Breast epithelium (tissue), 4 donors: Measurements from ENCODE around the gene DPEP3. TPM values are rescaled to one million over a fixed set of nuclear protein-coding genes. Genes with fewer than 3 reads are reported as not detected.
A peak's percentile ranks its signal among the peaks of the same experiment; 100 is the strongest.

Experiments used
- DNase-seq, 2 donors: peaks; one replicate each; pipeline ENCODE4 v3.0.0-alpha.2; 2019; ENCODE audit warnings: low spot score in 2 of 2
- H3K27ac ChIP-seq, 2 donors: fragments of 200-600 bp; sonication (generic) in 1 of 2; one replicate each; pipeline ENCODE4 v1.5.1; 2016 to 2019; ENCODE audit warnings: mild to moderate bottlenecking in 1 of 2
- H3K27me3 ChIP-seq, 2 donors: fragments of 200-600 bp; sonication (generic) in 1 of 2; one replicate each; pipeline versions ENCODE4 v1.5.1 to v1.6.0; 2017 to 2019; ENCODE audit warnings: control low read depth in 1 of 2, mild to moderate bottlenecking in 1 of 2
- H3K36me3 ChIP-seq: fragments of 200-600 bp; one replicate; pipeline ENCODE4 v1.5.1; 2019
- H3K4me1 ChIP-seq, 2 donors: fragments of 200-600 bp; sonication (generic); one replicate each; pipeline ENCODE4 v1.5.1; 2016 to 2019; ENCODE audit warnings: control low read depth in 1 of 2
- H3K4me3 ChIP-seq, 3 donors: fragments of 200-600 bp; sonication (generic); 1 replicate in 2 of 3; 2 replicates in 1 of 3; pipeline ENCODE4 v1.5.1; 2016 to 2019; ENCODE audit warnings: mild to moderate bottlenecking in 3 of 3, moderate library complexity in 2 of 3
- H3K9me3 ChIP-seq, 2 donors: fragments of 200-600 bp; sonication (generic) in 1 of 2; one replicate each; pipeline ENCODE4 v1.5.1; 2016 to 2019; ENCODE audit warnings: control low read depth in 1 of 2
- POLR2A ChIP-seq: fragments of 450-650 bp; IDR thresholded peaks from one replicate; pipeline ENCODE4 v1.6.1; 2016; ENCODE audit warnings: antibody characterized with exemption, mild to moderate bottlenecking, moderate library complexity
- POLR2AphosphoS5 ChIP-seq, 3 donors: sonication (generic); formaldehyde crosslinking; IDR thresholded peaks; one replicate each; pipeline ENCODE4 v1.6.1; 2017; ENCODE audit warnings: antibody characterized with exemption in 3 of 3
- intact Hi-C: fragments of 100-400 bp; cut with DNase I; formaldehyde crosslinking; loops from one replicate; pipeline ENCODE4 v1.15.1; 2023; ENCODE audit warnings: low total_unique reads
- total RNA-seq, 3 donors: library from RNA; depleted of rRNA; stranded (reverse); fragments of >200 nt; gene quantifications; one replicate each; pipeline ENCODE4 v1.1.0, GENCODE V29; 2016
- TF ChIP-seq, protein P1 (sequence below), 3 donors: fragments of 450-650 bp; IDR thresholded peaks; one replicate each; pipeline ENCODE4 v1.5.1; 2016 to 2017; ENCODE audit warnings: antibody characterized with exemption in 3 of 3, mild to moderate bottlenecking in 3 of 3, moderate library complexity in 3 of 3

DPEP3 gene
- total RNA-seq, 3 donors from 2014 or later, result 0.29 TPM; not detected in 2

DNA sequence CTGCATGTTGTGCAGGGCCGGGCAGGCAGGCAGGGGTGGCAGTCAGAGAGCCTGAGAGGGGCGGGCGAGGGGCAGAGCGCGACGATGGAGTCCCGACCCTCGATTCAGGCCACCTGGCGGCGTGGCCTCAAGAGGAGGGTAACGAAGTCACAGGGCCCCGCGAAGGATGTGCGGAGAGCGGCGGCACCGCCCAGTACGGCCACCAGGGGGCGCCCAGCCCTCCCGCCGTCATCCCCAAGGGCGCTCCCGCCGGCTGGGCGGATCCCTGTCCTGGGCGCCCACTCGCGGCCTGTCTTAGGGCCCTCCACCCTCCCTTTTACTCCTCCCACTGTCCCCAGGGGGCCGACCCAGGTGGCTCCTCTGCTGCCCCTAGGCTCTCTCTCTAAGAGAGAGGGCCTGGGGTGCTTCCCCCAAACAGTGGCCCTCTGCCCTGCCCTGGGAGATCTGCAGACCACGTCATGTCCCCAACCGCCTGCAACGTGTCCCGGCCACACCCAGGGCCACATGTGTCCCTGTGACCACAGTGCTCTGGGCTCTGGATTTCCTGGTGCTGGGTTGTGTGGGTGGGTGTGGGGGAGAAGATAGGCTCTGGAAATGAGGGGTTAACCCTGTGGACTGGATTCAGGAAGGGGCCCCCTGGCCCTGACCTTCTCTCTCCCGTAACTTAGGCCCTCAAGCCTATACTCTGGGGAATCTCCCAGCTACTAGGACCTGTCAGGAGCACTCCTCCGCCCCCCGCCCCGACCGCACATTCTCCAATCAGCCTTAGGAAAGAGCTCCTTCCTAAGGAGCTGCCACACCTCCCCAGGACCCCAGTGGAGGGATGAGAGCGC lies 13.1 kb upstream of the DPEP3 start:
- peak overlapping the region in 1 of 2 donors; percentile 32 for H3K27ac ChIP-seq
- H3K36me3 ChIP-seq, result no peaks in the 10 kb centered on the region
- intact Hi-C loops, result no loop called here
- no peaks in the 10 kb centered on the region for H3K9me3 ChIP-seq
- H3K4me1 ChIP-seq, result no peaks in the 10 kb centered on the region
- H3K4me3 ChIP-seq, result peak overlapping the region; percentile 28 to 59 (median 41)
- TF ChIP-seq, protein P1, sequence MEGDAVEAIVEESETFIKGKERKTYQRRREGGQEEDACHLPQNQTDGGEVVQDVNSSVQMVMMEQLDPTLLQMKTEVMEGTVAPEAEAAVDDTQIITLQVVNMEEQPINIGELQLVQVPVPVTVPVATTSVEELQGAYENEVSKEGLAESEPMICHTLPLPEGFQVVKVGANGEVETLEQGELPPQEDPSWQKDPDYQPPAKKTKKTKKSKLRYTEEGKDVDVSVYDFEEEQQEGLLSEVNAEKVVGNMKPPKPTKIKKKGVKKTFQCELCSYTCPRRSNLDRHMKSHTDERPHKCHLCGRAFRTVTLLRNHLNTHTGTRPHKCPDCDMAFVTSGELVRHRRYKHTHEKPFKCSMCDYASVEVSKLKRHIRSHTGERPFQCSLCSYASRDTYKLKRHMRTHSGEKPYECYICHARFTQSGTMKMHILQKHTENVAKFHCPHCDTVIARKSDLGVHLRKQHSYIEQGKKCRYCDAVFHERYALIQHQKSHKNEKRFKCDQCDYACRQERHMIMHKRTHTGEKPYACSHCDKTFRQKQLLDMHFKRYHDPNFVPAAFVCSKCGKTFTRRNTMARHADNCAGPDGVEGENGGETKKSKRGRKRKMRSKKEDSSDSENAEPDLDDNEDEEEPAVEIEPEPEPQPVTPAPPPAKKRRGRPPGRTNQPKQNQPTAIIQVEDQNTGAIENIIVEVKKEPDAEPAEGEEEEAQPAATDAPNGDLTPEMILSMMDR (IDR thresholded peaks at IDR 0.05), result peak; percentile 89 to 95 (median 92)
- TF ChIP-seq POLR2A, result no peak
- TF ChIP-seq POLR2AphosphoS5 (IDR thresholded peaks at IDR 0.05), result peak in 2 of 3 donors; percentile 20 to 38
- no peaks in the 10 kb centered on the region for H3K27me3 ChIP-seq
- peak; percentile 28 to 68 for DNase-seq

DNA sequence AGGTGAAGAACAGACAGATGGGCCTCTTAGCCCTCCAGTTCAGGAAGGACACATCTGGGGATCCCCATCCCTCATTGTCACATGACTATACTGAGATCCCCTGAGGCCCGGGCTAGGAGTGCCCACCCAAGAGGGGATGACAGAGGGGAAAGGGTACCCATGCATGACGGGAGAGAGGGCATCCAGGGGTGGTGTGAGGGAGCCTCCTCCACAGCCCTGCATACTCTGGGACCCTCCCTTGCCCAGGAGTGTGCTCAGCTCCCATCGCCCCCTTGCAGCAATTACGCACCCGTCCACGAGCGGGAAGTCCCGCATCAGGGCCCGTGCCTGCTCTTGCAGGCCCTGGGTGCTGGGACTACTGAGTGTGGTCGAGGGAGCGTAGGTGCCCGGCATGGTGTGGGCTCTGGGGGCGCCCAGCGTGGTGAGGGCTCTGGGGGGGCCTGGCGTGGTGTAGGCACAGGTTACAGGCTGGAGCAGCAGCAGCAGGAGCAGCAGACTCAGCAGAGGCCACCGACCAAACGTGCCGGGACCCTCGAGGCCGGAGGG lies 12.4 kb upstream of the DPEP3 start:
- H3K27ac ChIP-seq, result peak overlapping the region in 1 of 2 donors; percentile 32
- intact Hi-C loops, result no loop called here
- H3K9me3 ChIP-seq, result no peaks in the 10 kb centered on the region
- H3K4me3 ChIP-seq, result peak overlapping the region in 2 of 3 donors; percentile 41 to 59
- TF ChIP-seq, protein P1 (IDR thresholded peaks at IDR 0.05), result no peak
- TF ChIP-seq POLR2AphosphoS5 (IDR thresholded peaks at IDR 0.05), result no peak
- TF ChIP-seq POLR2A, result no peak
- DNase-seq, result no peak
- H3K27me3 ChIP-seq, result no peaks in the 10 kb centered on the region
- H3K4me1 ChIP-seq, result no peaks in the 10 kb centered on the region
- no peaks in the 10 kb centered on the region for H3K36me3 ChIP-seq

DNA sequence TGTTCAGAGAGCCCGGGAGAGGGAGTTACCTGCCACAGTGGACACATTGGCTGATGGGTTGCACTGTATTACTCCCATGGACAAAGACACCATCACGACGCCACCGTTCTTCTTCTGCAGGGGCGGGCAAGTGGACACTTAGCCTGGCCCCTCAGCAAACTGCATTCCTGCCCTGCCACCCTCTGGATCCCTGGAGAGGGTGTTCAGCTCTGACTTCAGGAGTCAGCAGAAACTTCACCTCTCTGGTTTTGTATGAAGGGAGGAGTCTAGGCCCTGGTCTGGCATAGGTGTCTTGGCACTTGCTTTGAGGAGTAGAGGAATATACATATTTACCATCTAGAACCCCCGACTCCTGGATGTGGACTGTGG lies 9.7 kb upstream of the DPEP3 start:
- no peak overlapping the region for H3K27ac ChIP-seq
- no peaks in the 10 kb centered on the region for H3K27me3 ChIP-seq
- no peaks in the 10 kb centered on the region for H3K9me3 ChIP-seq
- intact Hi-C loops, result no loop called here
- H3K4me3 ChIP-seq, result no peak overlapping the region
- TF ChIP-seq, protein P1 (IDR thresholded peaks at IDR 0.05), result no peak
- no peak for TF ChIP-seq POLR2A
- no peak for TF ChIP-seq POLR2AphosphoS5 (IDR thresholded peaks at IDR 0.05)
- no peaks in the 10 kb centered on the region for H3K36me3 ChIP-seq
- no peaks in the 10 kb centered on the region for H3K4me1 ChIP-seq
- no peak for DNase-seq

DNA sequence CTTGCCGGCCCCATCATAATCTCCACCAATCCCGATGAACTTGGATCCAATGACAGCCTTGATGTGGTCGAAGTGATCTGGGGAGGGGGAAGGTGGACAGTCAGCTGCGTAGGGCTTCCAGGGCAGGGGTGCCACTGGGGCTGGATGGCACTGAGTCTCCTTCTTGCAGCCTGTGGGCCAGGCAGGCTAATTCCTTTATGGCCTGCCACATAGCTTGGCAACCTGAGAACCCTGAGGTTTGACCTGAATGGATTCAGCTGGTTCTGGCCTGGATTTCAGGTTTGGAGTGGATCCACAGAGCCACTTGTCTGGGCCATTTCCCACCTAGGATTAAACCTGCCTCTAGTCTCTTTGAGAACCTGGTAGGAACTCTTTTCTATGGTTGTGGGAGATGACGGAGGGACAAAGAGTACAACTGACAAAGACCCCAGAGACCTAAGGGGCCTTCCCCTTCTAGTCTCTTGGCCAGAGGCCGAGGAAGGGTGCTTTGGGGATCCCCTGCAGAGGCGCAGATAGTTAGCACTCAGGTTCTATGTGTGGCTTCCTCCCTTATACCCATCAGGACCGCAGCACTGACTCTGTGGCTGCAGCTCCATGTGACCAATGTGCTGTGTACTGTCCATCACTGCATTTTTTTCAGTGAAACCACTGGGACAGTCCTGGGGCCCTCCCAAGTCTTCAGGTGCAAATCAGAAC lies 9.2 kb upstream of the DPEP3 start:
- no peak overlapping the region for H3K27ac ChIP-seq
- intact Hi-C loops, result loop anchor here (5.0 kb wide), 1 partner anchor 97 kb away; the partner anchor contains the start of gene PSKH1
- H3K4me1 ChIP-seq, result no peaks in the 10 kb centered on the region
- H3K27me3 ChIP-seq, result no peaks in the 10 kb centered on the region
- TF ChIP-seq POLR2AphosphoS5 (IDR thresholded peaks at IDR 0.05), result no peak
- TF ChIP-seq, protein P1 (IDR thresholded peaks at IDR 0.05), result no peak
- TF ChIP-seq POLR2A, result no peak
- no peaks in the 10 kb centered on the region for H3K9me3 ChIP-seq
- DNase-seq, result no peak
- no peaks in the 10 kb centered on the region for H3K36me3 ChIP-seq
- no peak overlapping the region for H3K4me3 ChIP-seq

DNA sequence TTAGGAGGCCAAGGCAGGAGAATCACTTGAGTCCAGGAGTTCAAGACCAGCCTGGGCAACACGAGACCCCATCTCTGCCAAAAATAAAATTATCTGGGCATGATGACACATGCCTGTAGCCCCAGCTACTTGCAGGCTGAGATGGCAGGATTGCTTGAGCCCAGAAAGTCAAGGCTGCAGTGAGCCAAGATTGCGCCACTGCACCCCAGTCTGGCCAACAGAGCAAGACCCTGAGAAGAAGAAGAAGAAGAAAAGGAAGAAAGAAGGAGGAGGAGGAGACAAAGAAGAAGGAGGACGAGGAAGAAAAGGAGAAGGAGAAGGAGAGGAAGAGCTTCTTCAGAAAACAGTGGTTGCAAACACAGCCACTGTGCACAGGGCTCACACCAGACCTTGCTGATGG lies 8.4 kb upstream of the DPEP3 start:
- no peak for DNase-seq
- intact Hi-C loops, result loop anchor here (5.0 kb wide), 1 partner anchor 96 kb away; the partner anchor contains the start of gene PSKH1
- no peak overlapping the region for H3K27ac ChIP-seq
- no peaks in the 10 kb centered on the region for H3K4me1 ChIP-seq
- TF ChIP-seq, protein P1 (IDR thresholded peaks at IDR 0.05), result no peak
- TF ChIP-seq POLR2A, result no peak
- no peak for TF ChIP-seq POLR2AphosphoS5 (IDR thresholded peaks at IDR 0.05)
- no peaks in the 10 kb centered on the region for H3K27me3 ChIP-seq
- H3K9me3 ChIP-seq, result no peaks in the 10 kb centered on the region
- no peaks in the 10 kb centered on the region for H3K36me3 ChIP-seq
- H3K4me3 ChIP-seq, result no peak overlapping the region
